ENCODE measurements around the gene STK10.

The STK10 gene

DNA sequence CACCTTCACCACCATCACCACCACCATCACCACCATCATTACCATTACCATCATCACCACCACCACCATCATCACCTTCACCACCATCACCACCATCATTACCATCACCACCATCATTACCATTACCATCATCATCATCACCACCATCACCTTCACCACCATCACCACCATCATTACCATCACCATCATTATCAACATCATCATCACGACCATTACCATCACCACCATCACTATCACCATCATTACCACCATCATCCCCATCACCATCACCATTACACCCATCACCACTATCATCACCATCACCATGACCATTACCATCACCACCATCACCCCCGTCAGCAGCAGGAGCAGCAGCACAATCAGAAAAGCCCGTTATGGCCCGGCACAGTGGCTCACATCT, 89.1 kb downstream of the STK10 start:
- in situ Hi-C loops (cut with MboI; ENCODE audit: low pct_unique_long_range_greater_than_20kb, low sequenced_read_pairs), result no loop called here
- DNase-seq, result no peak

- in situ Hi-C loops (cut with MboI; ENCODE audit: low pct_unique_long_range_greater_than_20kb, low sequenced_read_pairs), result no loop called here
- no peak for DNase-seq
Measured at GRCh38 chr5:172098046-172098445, 90.0 kb downstream of the STK10 start.

GRCh38 chr5:172097356-172097755, 90.7 kb downstream of the STK10 start:
- in situ Hi-C loops (cut with MboI; ENCODE audit: low pct_unique_long_range_greater_than_20kb, low sequenced_read_pairs), result no loop called here
- no peak for DNase-seq

- in situ Hi-C loops (cut with MboI; ENCODE audit: low pct_unique_long_range_greater_than_20kb, low sequenced_read_pairs), result no loop called here
Measured at GRCh38 chr5:172096207-172096940, 91.7 kb downstream of the STK10 start.

GRCh38 chr5:172095368-172096206, 92.4 kb downstream of the STK10 start:
- in situ Hi-C loops (cut with MboI; ENCODE audit: low pct_unique_long_range_greater_than_20kb, low sequenced_read_pairs), result no loop called here

More at GRCh38 chr5:172096207-172096940, 91.7 kb downstream of the STK10 start:
- DNase-seq, result no peak

GRCh38 chr5:172093965-172094364, 94.1 kb downstream of the STK10 start:
- DNase-seq, result no peak
- in situ Hi-C loops (cut with MboI; ENCODE audit: low pct_unique_long_range_greater_than_20kb, low sequenced_read_pairs), result no loop called here

More at GRCh38 chr5:172095368-172096206, 92.4 kb downstream of the STK10 start:
- no peak for DNase-seq

DNA sequence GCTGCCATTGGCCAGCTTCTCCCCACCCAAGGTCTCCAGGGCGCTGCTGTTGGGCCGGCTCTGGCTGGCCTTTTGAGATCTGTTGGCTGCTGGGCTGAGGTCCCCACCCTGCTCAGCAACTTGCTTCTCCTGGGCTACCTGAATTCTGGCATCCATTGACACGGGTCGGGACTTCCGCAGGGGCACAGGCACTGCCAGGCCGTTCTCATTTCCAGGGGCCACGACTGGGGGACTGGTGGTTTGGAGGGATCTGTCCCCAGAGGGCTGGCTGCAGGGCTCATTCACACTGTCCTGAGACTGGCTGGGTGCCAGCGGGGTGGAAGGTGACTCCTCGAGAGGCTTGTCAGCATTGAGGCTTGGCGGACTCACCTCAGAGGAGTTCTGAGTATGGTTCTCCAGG, 94.5 kb downstream of the STK10 start:
- in situ Hi-C loops (cut with MboI; ENCODE audit: low pct_unique_long_range_greater_than_20kb, low sequenced_read_pairs), result no loop called here
- DNase-seq, result no peak

- in situ Hi-C loops (cut with MboI; ENCODE audit: low pct_unique_long_range_greater_than_20kb, low sequenced_read_pairs), result no loop called here
- DNase-seq, result no peak
Measured at GRCh38 chr5:172091956-172092732, 95.9 kb downstream of the STK10 start.

DNA sequence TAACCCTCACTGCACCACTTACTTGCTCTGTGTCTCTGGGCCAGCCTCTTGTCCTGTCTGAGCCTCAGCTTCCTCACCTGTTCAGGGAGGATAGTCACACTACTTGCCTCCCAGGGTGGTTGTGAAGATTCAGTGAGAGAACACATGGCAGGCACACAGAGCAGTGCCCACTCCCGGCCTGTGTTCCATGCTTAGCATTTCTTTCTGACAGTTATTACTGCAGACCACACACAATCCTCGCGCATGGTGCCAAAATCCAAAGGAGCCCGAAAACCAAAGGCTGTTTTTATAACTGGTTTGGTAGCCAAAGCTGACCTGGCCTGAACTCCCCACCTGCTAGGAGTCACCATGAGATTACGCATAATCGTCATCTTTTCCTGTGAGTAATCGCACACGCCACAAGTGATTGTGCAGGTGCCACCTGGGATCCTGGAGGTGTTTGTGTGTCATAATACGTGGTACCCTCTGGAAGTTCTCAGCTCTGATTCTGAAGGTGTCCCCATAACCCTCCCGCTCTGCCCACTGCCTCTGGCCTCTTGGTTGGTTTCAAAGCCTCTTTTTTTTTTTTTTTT, 97.0 kb downstream of the STK10 start:
- no peak for DNase-seq
- in situ Hi-C loops (cut with MboI; ENCODE audit: low pct_unique_long_range_greater_than_20kb, low sequenced_read_pairs), result no loop called here

DNA sequence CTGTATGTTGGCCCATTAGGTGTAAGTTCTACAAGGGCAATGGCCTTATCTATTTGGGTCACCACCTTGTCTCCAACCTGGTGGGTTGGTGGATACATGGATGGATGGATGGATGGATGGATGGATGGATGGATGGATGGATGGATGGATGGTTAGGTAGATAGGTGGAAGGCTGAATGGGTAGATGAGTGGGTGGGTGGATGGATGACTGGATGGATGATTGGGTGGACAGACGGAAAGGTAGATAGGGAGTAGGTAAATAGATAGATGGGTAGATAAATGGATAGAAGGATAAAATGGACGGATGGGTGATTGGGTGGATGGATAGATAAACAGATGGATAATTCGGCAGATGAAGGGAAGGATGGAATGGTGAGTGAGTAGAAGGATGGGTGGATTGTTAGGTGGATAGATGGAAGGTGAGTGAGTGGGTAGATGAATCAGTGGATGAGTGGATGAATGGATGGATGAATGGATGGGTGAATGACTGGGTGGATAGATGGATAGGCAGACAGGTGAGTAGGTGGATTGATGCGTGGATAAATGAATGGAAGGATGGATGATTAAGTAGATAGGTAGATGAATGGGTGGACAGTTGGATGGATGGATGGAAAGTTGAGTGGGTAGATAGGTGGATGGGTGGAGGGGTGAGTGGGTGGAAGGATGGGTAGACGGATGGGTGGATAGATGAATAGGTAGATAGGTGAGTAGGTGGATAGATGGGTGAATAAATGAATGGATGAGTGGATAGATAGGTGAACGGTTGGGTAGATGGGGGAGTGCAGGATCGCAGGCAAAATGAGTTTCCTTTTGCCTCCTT, 98.5 kb downstream of the STK10 start:
- no peak for DNase-seq
- in situ Hi-C loops (cut with MboI; ENCODE audit: low pct_unique_long_range_greater_than_20kb, low sequenced_read_pairs), result no loop called here

DNA sequence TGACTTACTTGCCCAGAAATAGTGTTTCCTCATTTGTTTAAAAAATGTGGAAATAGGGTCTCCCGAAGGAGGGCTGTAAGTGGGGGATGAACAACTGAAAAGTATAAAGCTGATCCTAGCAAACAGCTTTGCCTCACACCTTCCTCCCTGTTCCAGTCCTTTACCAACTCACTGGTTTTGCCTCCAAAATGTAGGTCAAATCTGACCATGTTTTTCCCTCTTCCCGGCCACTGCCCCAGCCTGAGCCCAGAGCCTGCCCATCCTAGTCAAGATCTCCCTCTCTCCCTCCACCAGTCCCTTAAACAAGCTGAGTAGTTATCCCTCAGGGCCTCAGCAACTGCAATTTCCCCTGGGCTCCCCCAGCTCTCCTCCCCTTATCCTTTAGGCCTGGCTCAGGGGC, 99.2 kb downstream of the STK10 start:
- no peak for DNase-seq
- in situ Hi-C loops (cut with MboI; ENCODE audit: low pct_unique_long_range_greater_than_20kb, low sequenced_read_pairs), result no loop called here

- no peak for DNase-seq
- in situ Hi-C loops (cut with MboI; ENCODE audit: low pct_unique_long_range_greater_than_20kb, low sequenced_read_pairs), result no loop called here
Measured at GRCh38 chr5:172086194-172086975, 101.6 kb downstream of the STK10 start.

- in situ Hi-C loops (cut with MboI; ENCODE audit: low pct_unique_long_range_greater_than_20kb, low sequenced_read_pairs), result no loop called here
- DNase-seq, result no peak
Measured at GRCh38 chr5:172085738-172086137, 102.3 kb downstream of the STK10 start.

DNA sequence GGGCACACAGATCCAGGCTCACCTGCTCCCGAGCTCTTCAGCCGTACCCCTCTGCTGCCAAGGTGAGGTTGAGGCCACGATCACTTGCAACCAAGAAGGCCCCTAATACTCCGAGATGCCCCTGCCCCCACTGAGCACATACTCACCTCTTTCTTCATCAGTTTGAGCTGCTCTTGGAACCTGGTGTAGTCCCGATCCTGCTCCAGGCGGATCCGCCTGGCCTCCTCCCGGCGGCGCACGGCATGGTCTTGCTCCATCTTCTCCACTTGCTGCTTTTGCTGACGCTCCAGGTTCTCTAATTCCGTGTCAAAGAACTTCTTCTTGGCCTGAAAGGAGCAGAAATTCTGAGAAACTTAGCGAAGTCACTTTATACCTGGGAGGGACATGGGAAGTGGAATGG, 105.8 kb downstream of the STK10 start:
- no peak for DNase-seq
- in situ Hi-C loops (cut with MboI; ENCODE audit: low pct_unique_long_range_greater_than_20kb, low sequenced_read_pairs), result no loop called here

DNA sequence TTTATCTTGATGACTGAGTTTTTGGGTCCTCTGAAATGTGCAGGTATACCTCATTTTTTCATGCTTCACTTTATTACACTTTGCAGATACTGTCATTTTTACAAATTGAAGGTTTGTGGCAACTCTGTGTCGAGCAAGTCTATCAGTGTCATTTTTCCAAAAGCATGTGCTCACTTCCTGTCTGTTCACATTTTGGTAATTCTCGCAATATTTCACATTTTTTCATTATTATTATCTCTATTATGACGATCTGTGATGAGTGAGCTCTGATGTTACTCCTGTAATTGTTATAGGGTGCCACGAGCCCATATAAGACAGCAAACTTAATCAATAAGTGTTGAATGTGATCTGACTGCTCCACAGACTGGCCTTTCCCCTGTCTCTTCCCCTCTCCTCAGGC, 108.1 kb downstream of the STK10 start:
- in situ Hi-C loops (cut with MboI; ENCODE audit: low pct_unique_long_range_greater_than_20kb, low sequenced_read_pairs), result no loop called here
- no peak for DNase-seq

DNA sequence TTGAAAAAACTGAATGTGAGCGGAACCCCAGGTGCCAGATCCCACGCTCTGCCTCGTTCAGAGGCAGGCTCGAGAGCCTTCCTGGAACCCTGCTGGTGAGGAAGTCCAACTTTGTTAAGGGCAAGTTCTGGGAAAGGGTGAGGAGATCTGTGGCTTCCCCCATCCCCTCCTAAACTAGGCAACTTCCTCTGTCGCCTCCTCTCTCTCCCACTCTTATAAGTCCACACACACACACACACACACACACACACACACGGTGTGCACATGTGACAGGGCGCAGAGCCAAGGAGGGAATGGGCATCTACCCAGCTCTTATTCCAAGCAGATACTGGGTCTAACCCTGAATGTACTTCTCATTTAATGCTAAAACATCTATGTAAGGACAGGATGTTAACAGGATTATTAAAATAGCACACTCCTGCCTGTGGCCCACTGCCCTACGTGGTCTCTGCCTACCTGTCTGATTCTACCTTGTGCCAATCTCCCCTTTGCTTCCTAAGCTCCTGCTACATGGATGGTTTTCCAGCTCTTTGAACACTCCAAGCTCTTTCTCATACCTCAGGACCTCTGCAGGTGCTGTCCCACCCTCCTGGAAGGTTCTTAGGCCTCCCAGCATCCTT, 109.2 kb downstream of the STK10 start:
- DNase-seq, result peak; percentile 94
- in situ Hi-C loops (cut with MboI; ENCODE audit: low pct_unique_long_range_greater_than_20kb, low sequenced_read_pairs), result no loop called here

DNA sequence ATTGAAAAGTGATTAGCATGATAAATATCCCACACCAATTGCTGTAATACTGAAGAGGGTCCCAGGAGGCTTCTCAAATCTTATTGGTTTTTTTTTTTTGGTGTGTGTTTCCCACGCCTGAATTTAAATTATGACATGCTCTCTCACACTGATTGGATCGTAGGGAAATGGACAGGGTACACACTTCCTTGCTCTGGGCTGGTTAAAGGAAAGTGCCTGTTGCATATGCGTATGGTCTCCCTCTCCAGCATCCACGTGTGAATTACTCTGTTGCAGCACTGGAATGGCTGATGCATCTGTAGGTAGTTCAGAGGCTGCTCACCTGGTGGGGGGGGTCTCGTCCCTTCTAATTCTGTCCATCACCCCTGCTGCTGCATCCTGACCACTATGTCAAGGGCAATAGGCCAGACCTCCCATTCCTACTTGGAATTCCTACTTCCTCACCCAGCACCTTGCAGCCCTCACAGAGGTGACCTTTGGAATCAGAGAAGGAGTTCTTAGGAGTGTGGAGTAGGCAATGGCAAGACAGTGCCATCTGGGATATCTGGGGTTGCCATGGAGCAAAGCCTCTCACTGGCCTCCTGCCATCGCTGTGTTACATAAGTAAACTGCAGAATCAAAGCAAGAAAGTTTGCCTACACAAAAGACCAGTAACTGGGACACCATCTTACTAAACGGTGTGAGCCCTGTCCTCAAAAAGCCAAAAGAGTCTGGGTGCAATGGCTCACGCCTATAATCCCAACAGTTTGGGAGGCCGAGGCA, 110.2 kb downstream of the STK10 start:
- in situ Hi-C loops (cut with MboI; ENCODE audit: low pct_unique_long_range_greater_than_20kb, low sequenced_read_pairs), result no loop called here
- no peak for DNase-seq
